ENCODE data around the gene CNTN4. TPM values are rescaled to one million over a fixed set of nuclear protein-coding genes. Genes with fewer than 3 reads are reported as not detected.

The CNTN4 gene
- polyA plus RNA-seq, 4 donors, result 28.0 to 123 (median 36.4) TPM

DNA sequence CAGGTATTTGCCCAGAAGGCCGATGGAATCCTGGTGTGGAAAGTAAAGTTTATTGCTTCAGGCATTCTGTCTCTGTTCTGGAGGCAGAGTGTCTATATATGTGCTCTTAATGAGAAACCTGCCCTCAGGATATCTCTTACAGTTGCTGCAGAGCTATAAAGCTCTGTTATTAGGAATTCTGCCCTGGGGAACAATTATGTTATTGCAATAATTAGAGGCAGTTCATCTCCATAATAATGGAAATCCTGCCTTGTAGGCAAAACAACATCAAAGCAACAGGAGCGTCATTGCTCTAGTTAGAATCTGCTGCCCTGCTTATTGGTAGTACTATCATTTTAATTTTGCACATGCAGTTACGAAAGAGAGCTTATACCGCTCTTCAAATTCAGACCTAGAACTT, 835.9 kb downstream of the CNTN4 start:
- no peak for DNase-seq (ENCODE audit: low read depth in 4 of 4, low spot score in 3 of 4)

DNA sequence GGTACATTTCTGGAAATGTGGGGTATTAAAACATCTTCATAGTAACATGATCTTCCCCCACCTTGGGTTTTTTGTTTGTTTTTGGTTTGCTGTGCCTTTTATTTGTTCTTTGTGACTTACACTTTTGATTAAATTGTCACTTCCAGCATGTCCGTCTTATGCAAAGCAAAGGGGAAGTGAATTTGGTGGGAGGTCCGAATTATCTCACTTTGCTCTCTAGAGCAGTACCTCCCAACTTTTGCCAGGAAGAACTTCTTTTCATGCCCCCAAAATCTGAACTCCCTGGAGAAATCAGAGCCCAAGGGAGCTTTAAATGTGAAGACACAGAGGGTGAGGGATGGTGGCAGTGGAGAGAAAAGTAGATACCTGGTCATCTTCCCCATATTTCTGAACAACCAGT, 838.4 kb downstream of the CNTN4 start:
- DNase-seq (ENCODE audit: low read depth in 4 of 4, low spot score in 3 of 4), result no peak

DNA sequence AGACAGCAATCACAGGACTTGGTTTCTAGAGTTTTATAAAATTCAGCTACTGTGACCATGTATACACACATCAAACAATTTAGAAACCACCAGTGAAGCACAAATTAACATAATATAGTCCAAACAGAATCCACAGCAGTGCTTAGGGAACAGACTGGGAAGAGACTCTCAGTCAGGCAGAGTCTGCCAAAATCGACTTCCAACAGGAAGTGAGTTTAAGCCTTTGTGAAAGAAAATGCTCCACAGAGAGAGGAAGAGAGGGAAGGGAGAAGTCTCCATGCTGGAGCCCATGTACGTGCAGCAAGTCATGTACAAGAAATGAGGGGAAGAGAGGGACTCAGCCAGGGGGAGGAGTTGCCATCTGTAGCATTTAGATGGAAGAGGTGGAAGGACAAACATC, 838.9 kb downstream of the CNTN4 start:
- no peak for DNase-seq (ENCODE audit: low read depth in 4 of 4, low spot score in 3 of 4)

DNA sequence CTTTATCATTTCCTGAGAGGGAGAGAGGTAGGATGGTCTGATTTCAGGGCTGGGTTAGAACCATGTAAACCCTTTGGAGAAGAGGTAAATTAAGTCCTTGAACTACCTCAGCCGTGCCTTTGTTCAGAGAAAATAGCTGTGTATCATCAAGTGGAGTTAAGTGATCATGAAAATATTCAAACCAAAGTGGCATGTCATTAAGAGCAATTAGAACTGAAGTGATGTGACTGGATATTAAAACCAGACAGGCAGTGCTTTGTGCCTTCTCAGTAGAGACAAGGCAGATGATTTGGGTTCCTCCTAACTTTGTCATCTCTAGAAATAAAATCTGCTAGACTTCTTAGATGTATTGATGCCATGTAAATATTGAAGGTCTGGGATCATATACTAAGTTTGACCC, 840.0 kb downstream of the CNTN4 start:
- no peak for DNase-seq (ENCODE audit: low read depth in 4 of 4, low spot score in 3 of 4)

DNA sequence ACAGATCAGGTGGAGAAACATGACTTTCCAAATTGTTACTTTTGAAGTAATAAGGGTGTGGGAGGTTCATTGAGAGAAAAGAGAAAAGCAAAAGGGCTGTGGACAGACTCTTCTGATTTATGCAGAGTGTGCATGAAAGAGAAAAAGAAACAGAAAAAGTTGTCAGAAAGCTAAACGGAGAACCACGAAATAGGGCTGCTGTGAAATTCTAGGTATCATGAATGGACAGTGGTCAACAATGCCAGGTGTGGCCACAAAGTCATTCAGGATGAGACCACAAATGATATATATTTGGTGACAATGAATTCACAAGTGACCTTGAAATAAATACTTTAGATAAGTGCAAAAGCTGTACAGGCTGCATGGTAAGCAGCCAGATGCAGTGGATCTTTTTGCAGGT, 841.4 kb downstream of the CNTN4 start:
- no peak for DNase-seq (ENCODE audit: low read depth in 4 of 4, low spot score in 3 of 4)

DNA sequence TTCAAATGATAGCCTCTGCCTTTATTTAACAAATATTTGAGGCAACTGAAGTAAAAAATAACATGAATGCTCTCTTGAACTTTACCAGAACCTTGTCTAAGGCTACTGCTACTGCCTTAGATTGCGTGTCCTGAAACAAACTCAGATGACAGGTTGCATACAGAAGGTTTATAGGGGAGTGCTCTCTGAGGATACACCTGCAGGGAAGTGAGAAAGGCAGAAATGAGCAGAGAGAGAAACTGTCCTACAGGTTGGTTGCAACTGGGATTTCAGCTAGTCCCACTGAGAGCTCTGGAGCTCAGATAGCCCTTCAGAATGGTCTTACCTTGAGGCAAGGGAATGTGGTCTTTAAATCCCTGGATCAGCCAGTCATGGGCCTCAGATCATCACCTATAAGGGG, 846.0 kb downstream of the CNTN4 start:
- no peak for DNase-seq (ENCODE audit: low read depth in 4 of 4, low spot score in 3 of 4)

DNA sequence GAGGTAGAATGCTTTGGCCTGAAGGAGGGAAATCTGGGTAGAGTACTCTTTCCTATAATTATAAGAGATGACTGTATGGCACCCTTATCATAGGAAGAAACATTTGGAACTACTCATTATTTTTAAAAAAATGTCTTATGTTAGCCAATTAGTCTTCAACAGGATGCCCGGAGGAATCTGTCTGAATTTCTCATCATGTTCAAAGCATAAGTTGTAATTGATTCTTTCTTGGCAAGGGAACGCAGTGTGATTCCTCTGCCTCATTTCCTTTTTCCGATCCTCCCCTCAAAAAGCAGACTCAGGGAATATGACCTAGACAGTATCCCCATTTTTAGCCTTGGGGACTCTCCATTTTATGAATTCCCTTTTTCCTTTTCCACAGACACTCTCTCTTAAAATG, 846.5 kb downstream of the CNTN4 start:
- DNase-seq (ENCODE audit: low read depth in 4 of 4, low spot score in 3 of 4), result no peak

DNA sequence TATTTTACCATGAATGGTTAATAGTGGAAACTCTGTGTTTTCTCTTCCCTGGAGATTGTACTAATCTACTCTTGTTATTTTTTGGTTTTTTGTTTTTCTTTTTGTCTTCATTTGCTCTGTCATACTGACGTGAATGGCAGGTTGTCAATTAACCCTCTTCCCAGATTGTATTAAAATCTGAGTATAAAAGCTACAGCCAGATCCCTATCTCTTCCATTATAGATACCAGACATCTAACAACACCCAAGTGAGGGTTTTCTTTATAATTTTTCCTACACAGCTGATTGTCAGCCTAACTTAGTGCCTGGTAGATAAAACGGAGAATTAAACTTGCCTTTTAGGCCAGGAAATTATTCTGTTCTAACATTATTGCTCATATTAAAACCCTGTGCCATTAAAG, 848.9 kb downstream of the CNTN4 start:
- no peak for DNase-seq (ENCODE audit: low read depth in 4 of 4, low spot score in 3 of 4)

DNA sequence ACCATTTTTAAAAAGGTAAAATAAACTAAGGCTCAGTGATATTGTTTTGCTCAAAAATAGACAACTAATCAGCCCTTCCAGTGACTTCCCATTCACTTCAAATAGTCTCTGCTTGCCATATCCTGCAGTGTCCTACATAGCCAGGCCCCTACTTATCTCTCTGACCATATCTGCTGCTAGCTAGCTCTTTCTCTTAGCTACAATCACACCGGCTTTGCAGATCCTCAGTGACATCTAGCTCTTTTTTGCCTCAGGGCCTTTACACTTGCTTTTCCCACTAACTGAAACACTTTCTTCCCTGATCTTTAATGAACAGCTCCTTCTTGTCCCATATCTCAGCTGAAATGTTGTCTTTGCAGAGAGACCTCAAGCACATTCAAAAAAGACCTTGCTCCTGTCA, 850.2 kb downstream of the CNTN4 start:
- no peak for DNase-seq (ENCODE audit: low read depth in 4 of 4, low spot score in 3 of 4)

DNA sequence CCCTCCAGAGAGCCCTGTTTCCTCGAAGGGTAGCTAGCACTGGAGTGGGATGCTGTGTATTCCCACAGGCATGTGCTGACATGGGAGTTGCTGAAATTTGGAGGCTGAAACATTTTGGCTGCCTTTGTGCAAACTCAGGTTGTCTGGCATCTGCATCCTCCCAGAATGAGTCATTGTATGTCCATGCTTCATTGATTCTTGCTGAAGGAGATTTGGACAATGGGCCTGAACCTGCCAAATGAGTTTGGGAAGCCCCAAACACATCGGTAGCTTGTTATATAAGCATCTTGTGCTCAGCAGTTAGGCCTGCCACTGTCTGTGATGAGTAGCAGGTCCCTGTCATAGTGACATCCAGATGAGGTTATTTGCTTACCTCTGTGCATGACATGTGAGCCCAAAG, 851.5 kb downstream of the CNTN4 start:
- DNase-seq (ENCODE audit: low read depth in 4 of 4, low spot score in 3 of 4), result no peak

DNA sequence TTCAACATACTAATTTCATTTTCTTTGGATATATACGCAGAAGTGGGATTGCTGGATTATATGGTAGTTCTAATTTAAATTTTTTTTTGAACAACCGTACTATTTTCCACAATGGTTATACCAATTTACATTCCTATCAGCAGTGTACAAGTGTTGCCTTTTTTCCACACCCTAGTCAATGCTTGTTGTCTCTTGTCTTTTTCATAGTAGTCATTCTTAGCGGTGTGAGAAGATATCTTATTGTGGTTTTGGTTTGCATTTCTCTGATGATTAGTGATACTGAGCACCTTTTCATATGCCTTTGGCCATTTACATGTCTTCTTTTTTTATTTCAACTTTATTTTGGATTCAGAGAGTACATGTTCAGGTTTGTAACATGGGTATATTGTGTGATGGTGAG, 858.4 kb downstream of the CNTN4 start:
- DNase-seq (ENCODE audit: low read depth in 4 of 4, low spot score in 3 of 4), result no peak

DNA sequence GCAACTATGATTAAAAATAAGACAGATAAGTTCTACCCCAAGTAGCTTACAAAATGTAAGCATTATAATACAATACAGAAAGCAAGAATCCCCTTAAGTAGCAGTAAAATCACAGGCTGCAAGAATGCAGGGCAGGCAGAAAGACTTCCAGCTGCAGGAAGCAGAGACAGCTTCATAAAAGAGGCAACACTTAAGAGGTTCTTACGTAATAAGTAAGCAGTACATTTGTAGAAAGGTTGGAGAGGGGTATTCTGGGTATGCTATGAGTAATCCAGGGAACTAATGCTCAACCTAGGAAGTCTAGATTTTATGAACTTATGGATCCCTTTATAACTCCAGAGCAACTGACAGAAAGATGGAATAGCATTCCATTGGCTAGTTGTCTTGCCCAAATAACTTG, 859.9 kb downstream of the CNTN4 start:
- DNase-seq (ENCODE audit: low read depth in 4 of 4, low spot score in 3 of 4), result no peak

DNA sequence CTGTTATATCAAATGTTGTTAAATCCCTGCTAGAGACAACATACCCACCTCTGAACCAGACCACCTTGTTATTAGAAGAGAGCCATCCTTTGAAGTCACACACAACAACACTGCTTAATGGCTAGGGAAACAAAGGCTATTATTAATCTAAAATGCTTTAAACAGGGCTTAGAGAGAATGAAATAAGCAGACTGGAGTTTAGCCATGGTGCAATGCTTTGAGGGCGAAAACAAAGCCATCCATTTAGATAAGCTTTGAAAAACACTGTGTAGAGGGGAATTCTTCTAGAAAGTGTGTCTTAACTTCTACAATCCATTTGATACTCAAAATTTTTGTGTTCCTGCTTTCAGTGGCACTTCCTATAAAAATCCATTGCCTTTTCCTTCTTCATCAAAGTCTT, 862.9 kb downstream of the CNTN4 start:
- DNase-seq (ENCODE audit: low read depth in 4 of 4, low spot score in 3 of 4), result no peak

DNA sequence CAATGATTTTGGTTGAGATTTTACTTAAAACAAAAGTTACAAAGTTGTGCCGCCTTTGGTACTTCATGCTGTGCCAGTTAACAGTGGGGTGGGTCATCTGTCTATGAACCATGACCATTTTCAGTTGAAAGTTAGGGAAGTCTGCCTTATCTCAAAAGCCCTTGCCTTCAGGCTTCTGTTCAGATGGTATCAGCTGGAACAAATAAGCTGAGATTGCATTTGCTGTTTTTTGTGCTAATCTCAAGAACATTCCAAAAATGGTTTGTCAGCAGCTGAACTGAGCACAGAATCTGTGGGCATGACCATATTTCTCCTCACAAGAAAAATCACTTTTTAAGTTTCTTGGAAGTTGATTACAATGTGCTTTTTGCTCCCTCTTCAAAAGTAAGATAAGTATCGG, 869.2 kb downstream of the CNTN4 start:
- no peak for DNase-seq (ENCODE audit: low read depth in 4 of 4, low spot score in 3 of 4)

DNA sequence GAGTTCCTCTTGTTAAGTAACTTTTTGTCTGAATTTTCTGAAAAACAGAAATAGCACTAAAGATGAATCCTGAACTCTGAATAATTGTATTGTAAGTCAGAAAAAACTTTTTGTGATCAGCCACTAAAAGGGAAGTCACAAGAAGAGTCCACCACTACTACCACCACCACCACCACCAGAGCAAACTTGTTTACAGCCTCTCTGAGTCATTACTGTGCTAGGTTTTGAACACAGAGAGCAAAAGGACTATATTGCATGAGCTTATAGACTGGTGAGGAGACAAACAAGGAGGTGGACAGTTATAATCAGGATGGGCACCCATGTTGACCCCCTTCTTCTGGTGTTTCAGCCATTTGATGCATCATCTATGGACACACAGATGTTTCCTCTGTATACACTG, 869.8 kb downstream of the CNTN4 start:
- DNase-seq (ENCODE audit: low read depth in 4 of 4, low spot score in 3 of 4), result no peak

DNA sequence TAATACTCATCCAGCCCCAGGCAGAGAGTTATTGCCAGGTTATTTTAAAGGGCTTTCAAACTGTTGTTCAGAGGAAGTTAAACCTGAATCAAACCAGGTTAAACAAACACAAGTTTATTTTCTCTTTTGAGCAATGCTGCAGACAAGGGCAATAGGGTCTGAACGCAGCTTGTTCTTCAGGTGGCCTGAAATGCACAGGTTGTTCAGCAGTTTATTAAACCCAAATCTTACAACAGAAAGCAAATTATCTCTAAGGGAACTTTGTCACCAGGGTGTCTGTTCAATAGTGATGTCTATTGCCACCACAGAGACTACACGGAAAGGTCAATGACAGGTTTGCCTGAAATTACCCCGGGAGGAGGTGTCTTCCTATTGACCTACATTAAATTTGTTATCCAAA, 877.5 kb downstream of the CNTN4 start:
- no peak for DNase-seq (ENCODE audit: low read depth in 4 of 4, low spot score in 3 of 4)

DNA sequence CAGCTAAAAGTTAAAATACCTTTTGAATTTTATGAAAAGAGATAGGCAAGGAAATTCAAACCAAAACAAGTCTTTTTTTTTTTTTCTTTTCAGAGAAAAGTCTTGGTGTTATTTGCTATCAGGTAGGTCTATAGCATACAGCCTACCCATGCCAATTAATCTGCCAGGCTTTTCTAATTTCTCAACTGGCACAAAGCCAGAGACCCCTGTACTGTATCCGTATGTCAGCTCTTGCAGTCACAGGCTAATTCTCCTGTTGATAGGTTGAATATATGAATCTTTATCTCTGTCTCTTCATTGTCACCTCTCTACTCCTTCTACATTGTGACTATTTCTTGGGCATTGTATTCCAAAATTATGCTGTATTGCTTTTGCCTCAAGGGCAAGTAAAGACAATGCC, 878.1 kb downstream of the CNTN4 start:
- no peak for DNase-seq (ENCODE audit: low read depth in 4 of 4, low spot score in 3 of 4)

DNA sequence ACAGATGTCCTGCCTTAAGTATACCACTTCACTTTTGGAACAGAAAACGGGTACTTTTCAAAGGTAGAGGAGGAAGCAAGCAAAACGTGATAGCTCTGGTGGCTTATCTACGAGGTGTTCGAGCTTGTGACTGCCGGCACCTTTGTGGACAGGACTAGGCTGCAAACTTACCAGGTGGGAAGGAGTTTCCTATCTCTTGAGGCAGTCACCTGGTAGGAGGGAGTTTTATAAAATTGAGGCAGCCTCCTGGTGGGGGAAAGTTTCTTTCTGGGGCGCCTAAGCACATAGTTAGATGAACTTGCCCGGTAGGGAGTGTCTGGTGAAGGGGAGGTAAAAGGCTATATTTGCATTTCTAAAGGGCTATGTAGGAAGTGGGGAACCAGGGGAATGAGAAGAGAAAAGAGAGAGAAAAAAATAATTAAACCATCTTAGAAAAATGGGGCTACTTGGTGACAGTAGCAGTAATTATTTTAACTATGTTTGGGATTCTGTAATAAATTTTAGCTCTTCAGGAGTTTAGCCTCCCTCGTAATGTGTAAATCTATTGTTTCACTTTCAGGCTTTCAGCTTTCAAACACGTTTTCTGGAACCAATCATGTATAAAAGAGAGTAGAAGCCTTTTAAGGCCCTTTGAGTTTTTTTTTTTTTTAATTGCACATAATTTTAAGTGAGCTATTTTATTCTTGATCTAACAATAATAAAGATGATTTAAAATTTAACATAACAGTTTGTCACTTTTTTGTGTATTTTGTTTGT, 880.5 kb downstream of the CNTN4 start:
- no peak for DNase-seq (ENCODE audit: low read depth in 4 of 4, low spot score in 3 of 4)

DNA sequence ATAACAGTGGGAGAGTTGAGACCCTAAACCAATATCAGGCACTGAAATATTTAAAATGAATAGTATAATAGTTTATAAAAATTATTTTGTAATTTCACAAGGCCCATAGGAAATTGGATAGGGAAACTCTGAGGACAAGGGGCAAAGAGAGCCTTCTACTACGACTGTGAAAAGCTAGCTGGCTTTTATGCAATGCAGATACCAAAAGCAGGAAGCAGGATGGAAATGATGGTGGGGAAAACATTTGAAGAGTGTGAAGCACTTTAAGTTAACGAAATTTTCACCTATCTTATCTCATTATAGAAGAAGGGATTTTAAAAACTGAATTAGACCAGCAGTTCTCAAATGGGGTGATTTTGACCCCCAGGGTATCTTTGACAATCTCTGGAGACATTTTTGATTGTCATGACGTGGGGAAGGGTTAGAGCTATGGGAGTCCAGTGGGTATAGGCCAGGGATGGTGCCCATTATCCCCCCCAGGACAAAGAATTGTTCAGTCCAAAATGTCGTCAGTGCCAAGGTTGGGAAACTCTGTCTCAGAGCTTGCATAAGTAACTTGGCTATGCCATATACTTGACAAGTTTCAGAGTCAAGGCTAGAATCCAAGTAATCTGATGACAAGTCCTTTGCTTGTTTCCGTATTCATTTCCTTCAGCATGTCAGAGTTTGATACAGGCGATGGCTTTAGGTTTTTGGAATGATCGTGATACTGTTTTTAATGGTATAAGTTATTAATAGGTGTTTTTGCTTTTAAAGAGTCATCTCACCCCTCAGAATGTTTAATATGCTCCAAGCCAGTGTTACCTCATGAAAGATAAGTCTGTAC, 885.6 kb downstream of the CNTN4 start:
- DNase-seq (ENCODE audit: low read depth in 4 of 4, low spot score in 3 of 4), result no peak

DNA sequence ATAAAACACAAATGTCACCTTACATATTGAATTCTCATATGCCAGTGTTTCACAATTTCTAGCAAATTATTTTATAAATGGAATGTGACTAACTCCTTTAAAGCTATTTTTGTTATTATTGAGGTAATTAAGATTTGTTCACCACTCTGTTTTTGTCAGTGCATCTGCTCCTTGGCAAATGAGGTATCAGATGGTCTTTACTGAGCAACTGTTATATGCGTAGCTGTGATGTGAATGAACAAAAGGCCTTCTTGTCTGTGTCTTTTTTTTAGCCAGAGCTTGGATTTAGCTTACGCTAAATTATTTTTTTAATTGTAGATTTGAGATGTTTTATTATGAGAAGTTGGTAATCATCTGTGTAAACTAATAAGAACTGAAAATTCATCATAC, 886.2 kb downstream of the CNTN4 start:
- DNase-seq (ENCODE audit: low read depth in 4 of 4, low spot score in 3 of 4), result no peak

DNA sequence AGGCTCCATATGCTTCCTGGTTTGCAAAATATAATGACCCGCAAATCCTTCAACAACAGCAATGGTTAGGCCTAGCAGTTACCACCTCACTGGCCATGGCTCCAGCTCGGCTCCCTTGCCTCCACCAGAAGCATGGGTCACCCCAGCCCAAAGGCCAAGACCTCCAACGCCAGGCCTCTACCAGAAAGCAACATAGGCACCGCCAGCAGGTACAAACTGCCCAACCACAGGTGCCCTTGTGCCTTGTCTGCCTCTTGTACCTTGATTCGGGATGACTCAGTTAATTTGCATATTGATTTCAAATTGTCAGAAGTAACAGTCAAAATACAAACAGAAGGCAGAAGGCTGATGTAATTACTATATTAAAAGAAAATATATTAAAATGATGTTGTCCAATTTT, 886.8 kb downstream of the CNTN4 start:
- no peak for DNase-seq (ENCODE audit: low read depth in 4 of 4, low spot score in 3 of 4)

DNA sequence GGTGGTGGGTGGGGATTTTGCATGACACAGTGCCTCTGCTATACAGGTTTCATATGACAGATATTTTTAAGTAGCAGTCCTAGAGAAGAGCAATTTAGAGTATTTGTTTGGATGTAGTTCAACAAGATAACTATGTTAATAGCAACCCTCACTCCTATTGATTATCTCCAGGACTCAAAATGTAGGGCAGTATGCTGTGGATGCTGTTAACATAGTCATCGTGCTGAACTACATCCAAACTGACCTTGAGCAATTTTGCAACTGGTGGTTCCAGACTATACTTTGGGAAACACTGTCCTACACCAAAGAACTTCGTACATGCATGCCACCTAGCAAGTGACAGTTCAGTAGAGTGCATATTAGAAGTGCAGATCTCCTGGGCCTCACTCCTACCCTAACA, 893.9 kb downstream of the CNTN4 start:
- no peak for DNase-seq (ENCODE audit: low read depth in 4 of 4, low spot score in 3 of 4)

Data from left renal pelvis (tissue), 4 donors.